Uterus (tissue), 4 donors: ENCODE results near the gene SGTA. TPM values are rescaled to one million over a fixed set of nuclear protein-coding genes. Genes with fewer than 3 reads are reported as not detected.
A peak's percentile ranks its signal among the peaks of the same experiment; 100 is the strongest.

Experiments used
- DNase-seq, 2 donors: peaks; one replicate each; pipeline ENCODE4 v3.0.0-alpha.2; 2019 to 2020
- H3K27ac ChIP-seq, 2 donors: fragments of 200-600 bp; sonication (generic); 1 replicate in 1 of 2; 2 replicates in 1 of 2; pipeline ENCODE4 v1.5.1; 2016 to 2018
- H3K27me3 ChIP-seq, 2 donors: fragments of 200-600 bp; sonication (generic); one replicate each; pipeline ENCODE4 v1.5.1; 2018 to 2019; ENCODE audit warnings: control low read depth in 1 of 2
- H3K36me3 ChIP-seq, 2 donors: fragments of 200-600 bp; sonication (generic); one replicate each; pipeline ENCODE4 v1.5.1; 2019; ENCODE audit warnings: control low read depth in 1 of 2
- H3K4me1 ChIP-seq, 2 donors: fragments of 200-600 bp; sonication (generic); one replicate each; pipeline ENCODE4 v1.5.1; 2018 to 2019; ENCODE audit warnings: control low read depth in 1 of 2
- H3K4me3 ChIP-seq, 2 donors: fragments of 200-600 bp; sonication (generic); 1 replicate in 1 of 2; 2 replicates in 1 of 2; pipeline ENCODE4 v1.5.1; 2018 to 2019; ENCODE audit warnings: mild to moderate bottlenecking in 1 of 2
- H3K9me3 ChIP-seq, 2 donors: fragments of 200-600 bp; sonication (generic); one replicate each; pipeline ENCODE4 v1.5.1; 2019; ENCODE audit warnings: control low read depth in 1 of 2
- CTCF ChIP-seq, 4 experiments: fragments of 200-600 bp in 2 of 4; fragments of 450-650 bp in 2 of 4; sonication (generic) in 2 of 4; IDR thresholded peaks; one replicate each; pipeline ENCODE4 v1.5.1; 2016 to 2019; ENCODE audit warnings: antibody characterized with exemption in 4 of 4, mild to moderate bottlenecking in 2 of 4, moderate library complexity in 1 of 4
- POLR2A ChIP-seq, 2 donors: fragments of 450-650 bp; IDR thresholded peaks; one replicate each; pipeline ENCODE4 v1.6.1; 2016; ENCODE audit warnings: antibody characterized with exemption in 2 of 2, mild to moderate bottlenecking in 1 of 2, moderate library complexity in 1 of 2
- intact Hi-C: fragments of 100-400 bp; cut with DNase I; formaldehyde crosslinking; loops from one replicate; pipeline ENCODE4 v1.15.1; 2023; ENCODE audit warnings: low total_unique reads
- total RNA-seq, 4 donors: library from RNA; depleted of rRNA in 3 of 4; stranded (reverse); fragments of >200 nt in 3 of 4; gene quantifications; one replicate each; pipeline versions ENCODE4 v1.1.0 to v1.2.4, GENCODE V29; 2014 to 2023
- donor health status: DM: yes; HTN: yes; CAD: no.

The SGTA gene
- total RNA-seq, 4 donors from 2014 or later = 9.5 to 50.7 (median 23.6) TPM

GRCh38 chr19:2787115-2787514 is 4.0 kb upstream of the SGTA start:
- Histone ChIP-seq H3K4me3 (no peak overlapping the region), H3K9me3 (no peaks in the 10 kb centered on the region), H3K36me3 (no peaks in the 10 kb centered on the region), H3K27ac (no peak overlapping the region), H3K4me1 (peaks cover 5 to 9% of the 10 kb centered on the region in 2 donors), H3K27me3 (no peaks in the 10 kb centered on the region)
- intact Hi-C loops = no loop called here
- DNase-seq = no peak
- TF ChIP-seq CTCF (IDR thresholded peaks at IDR 0.05) (no peak), POLR2A (IDR thresholded peaks at IDR 0.05) (no peak)

GRCh38 chr19:2785244-2785997 is 2.3 kb upstream of the SGTA start, which contains the start of gene THOP1:
Gene THOP1 (plus strand): TSS chr19:2785503. CDS start chr19:2785663, 160 bp downstream.
- Histone ChIP-seq H3K27me3 (no peaks in the 10 kb centered on the region), H3K4me1 (peaks cover 5 to 15% of the 10 kb centered on the region in 2 donors), H3K9me3 (no peaks in the 10 kb centered on the region), H3K4me3 (peak within 1 kb of the TSS; percentile 56 to 98), H3K36me3 (no peaks in the 10 kb centered on the region), H3K27ac (peak within 1 kb of the TSS; percentile 18 to 70)
- intact Hi-C loops = no loop called here
- TF ChIP-seq POLR2A (IDR thresholded peaks at IDR 0.05) (peak in 1 of 2 donors; percentile 70), CTCF (IDR thresholded peaks at IDR 0.05) (peak in 1 of 4 experiments; percentile 8)
- peak; percentile 98 for DNase-seq

GRCh38 chr19:2783781-2784145 is 690 bp upstream of the SGTA start:
- peaks cover 5 to 15% of the 10 kb centered on the region in 2 donors for H3K4me1 ChIP-seq
- no peak for DNase-seq
- peak overlapping the region; percentile 89 to 94 for H3K4me3 ChIP-seq
- H3K36me3 ChIP-seq = no peaks in the 10 kb centered on the region
- intact Hi-C loops = no loop called here
- peak overlapping the region; percentile 80 to 89 for H3K27ac ChIP-seq
- no peaks in the 10 kb centered on the region for H3K9me3 ChIP-seq
- H3K27me3 ChIP-seq = no peaks in the 10 kb centered on the region
- TF ChIP-seq POLR2A (IDR thresholded peaks at IDR 0.05) (no peak), CTCF (IDR thresholded peaks at IDR 0.05) (no peak)

- no peaks in the 10 kb centered on the region for H3K36me3 ChIP-seq
- H3K27me3 ChIP-seq = no peaks in the 10 kb centered on the region
- H3K27ac ChIP-seq = peak overlapping the region; percentile 80 to 89
- DNase-seq = no peak
- H3K4me3 ChIP-seq = peak overlapping the region; percentile 89 to 94
- intact Hi-C loops = no loop called here
- H3K4me1 ChIP-seq = peaks cover 5 to 15% of the 10 kb centered on the region in 2 donors
- TF ChIP-seq POLR2A (IDR thresholded peaks at IDR 0.05) (no peak), CTCF (IDR thresholded peaks at IDR 0.05) (no peak)
- H3K9me3 ChIP-seq = no peaks in the 10 kb centered on the region
Measured at GRCh38 chr19:2782329-2782935, 641 bp downstream of the SGTA start.

GRCh38 chr19:2780284-2780683 is 2.8 kb downstream of the SGTA start:
- intact Hi-C loops = no loop called here

More at GRCh38 chr19:2780284-2780683, 2.8 kb downstream of the SGTA start:
- H3K4me1 ChIP-seq = peaks cover 5 to 11% of the 10 kb centered on the region in 2 donors
- H3K9me3 ChIP-seq = no peaks in the 10 kb centered on the region
- TF ChIP-seq CTCF (IDR thresholded peaks at IDR 0.05) (no peak), POLR2A (IDR thresholded peaks at IDR 0.05) (no peak)
- no peaks in the 10 kb centered on the region for H3K36me3 ChIP-seq
- DNase-seq = no peak
- H3K4me3 ChIP-seq = no peak overlapping the region
- no peak overlapping the region for H3K27ac ChIP-seq
- no peaks in the 10 kb centered on the region for H3K27me3 ChIP-seq
